Measurements from ENCODE around the gene SLC39A11.
"Not testable (repeated sequence)": the region's sequence is repeated elsewhere in the genome, so short reads cannot be mapped to it uniquely, and the experiment has no call there.

The SLC39A11 gene, protein sequence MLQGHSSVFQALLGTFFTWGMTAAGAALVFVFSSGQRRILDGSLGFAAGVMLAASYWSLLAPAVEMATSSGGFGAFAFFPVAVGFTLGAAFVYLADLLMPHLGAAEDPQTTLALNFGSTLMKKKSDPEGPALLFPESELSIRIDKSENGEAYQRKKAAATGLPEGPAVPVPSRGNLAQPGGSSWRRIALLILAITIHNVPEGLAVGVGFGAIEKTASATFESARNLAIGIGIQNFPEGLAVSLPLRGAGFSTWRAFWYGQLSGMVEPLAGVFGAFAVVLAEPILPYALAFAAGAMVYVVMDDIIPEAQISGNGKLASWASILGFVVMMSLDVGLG

DNA sequence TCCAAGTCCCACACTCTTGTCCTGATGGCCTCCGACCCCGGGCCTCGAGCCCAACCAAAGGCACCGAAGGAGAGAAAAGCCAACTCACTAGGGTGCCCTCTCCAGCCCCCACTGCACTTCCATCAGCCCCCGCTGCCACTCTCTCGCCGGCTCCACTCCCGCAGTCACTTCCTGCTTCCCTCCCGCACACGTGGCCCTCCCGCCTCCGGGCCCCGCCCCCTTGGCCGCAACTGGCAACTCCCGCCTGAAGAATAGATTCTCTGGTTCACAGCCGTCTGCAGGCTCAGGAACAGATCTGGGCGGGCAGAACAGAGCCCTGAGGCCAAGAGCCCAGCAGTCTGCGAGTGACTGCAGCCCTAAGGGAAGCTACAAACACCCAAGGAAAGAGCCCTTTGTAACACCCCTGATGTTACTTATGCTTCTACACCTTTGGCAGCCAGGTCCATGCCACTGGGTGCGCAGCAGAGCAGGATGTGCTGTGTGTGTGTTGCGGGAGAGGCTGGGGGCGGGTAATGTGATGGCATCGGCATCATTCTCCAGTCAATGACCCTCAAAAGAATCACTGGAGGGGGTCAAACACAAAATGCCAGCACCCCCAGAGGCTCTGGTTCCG lies at the start of gene SLC39A11:
TSS of gene SLC39A11 (minus strand) at position 166 of the 613 bp plus-strand sequence. CDS start 3,924 bp downstream, outside the sequence.
- no peaks in the 10 kb centered on the region for H3K9me3 ChIP-seq (ENCODE audit: control insufficient read depth, insufficient read depth, low read length)
- H3K27me3 ChIP-seq (ENCODE audit: control insufficient read depth, insufficient read depth, low read length) = no peaks in the 10 kb centered on the region
- H3K9ac ChIP-seq (ENCODE audit: low read depth, low read length) = no peak within 1 kb of the TSS
- no peak within 1 kb of the TSS for H3K27ac ChIP-seq (ENCODE audit: low read depth, low read length)
- H3K4me3 ChIP-seq (ENCODE audit: low read depth, low read length) = peak within 1 kb of the TSS; percentile 70
- H3K36me3 ChIP-seq (ENCODE audit: control insufficient read depth, insufficient read depth, low read length) = no peaks in the 10 kb centered on the region
- H3K4me1 ChIP-seq (ENCODE audit: control insufficient read depth, insufficient read depth, low read length) = peaks cover 19% of the 10 kb centered on the region

DNA sequence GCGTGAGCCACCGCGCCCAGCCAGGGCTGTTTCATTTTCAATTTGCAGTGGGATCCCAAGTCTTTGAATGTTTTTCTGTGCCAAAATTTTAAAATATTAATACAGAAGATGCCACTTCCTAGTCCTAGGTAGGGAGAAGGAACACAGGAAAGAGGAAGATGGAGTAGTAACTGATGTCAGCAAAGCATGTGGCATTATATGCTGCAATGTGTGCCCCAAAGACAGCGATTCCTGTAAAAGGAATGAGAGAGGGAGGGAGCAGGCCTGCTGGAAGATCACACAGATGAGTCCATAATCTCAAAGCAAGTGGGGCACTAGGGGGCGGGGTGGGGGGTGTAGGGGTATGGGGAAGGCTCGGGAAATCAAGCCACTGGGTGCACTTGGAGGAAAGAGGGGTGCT lies 48.9 kb upstream of the SLC39A11 start:
- Histone ChIP-seq H3K27ac (ENCODE audit: low read depth, low read length) (no peak overlapping the region), H3K27me3 (ENCODE audit: control insufficient read depth, insufficient read depth, low read length) (no peaks in the 10 kb centered on the region), H3K9ac (ENCODE audit: low read depth, low read length) (no peak overlapping the region), H3K4me3 (ENCODE audit: low read depth, low read length) (no peak overlapping the region), H3K4me1 (ENCODE audit: control insufficient read depth, insufficient read depth, low read length) (no peaks in the 10 kb centered on the region), H3K9me3 (ENCODE audit: control insufficient read depth, insufficient read depth, low read length) (no peaks in the 10 kb centered on the region; the same call in 1 of the 2 replicates), H3K36me3 (ENCODE audit: control insufficient read depth, insufficient read depth, low read length) (no peaks in the 10 kb centered on the region)

DNA sequence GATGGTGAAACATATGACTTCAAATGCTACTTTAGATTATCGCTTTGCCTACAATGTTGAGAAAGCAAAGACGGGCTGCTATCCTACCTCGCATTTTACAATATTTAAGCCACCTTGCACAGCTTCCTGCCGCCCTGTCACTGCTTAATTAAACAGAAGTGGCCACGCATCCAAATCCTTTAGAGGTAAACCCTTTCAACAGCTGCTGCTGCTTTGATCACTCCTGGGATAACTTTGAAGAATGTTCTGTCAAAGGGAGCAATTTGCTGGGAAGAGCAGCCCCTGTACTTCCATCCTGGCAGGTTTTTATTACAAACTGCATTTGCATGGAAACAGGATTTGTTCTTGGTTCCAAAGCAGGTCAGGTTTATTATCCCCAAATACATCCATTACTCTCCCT lies 48.1 kb upstream of the SLC39A11 start:
- no peak overlapping the region for H3K27ac ChIP-seq (ENCODE audit: low read depth, low read length)
- H3K9ac ChIP-seq (ENCODE audit: low read depth, low read length) = no peak overlapping the region
- no peaks in the 10 kb centered on the region for H3K36me3 ChIP-seq (ENCODE audit: control insufficient read depth, insufficient read depth, low read length)
- H3K27me3 ChIP-seq (ENCODE audit: control insufficient read depth, insufficient read depth, low read length) = no peaks in the 10 kb centered on the region
- H3K4me3 ChIP-seq (ENCODE audit: low read depth, low read length) = no peak overlapping the region
- H3K4me1 ChIP-seq (ENCODE audit: control insufficient read depth, insufficient read depth, low read length) = no peaks in the 10 kb centered on the region
- H3K9me3 ChIP-seq (ENCODE audit: control insufficient read depth, insufficient read depth, low read length) = no peaks in the 10 kb centered on the region; the same call in 1 of the 2 replicates

DNA sequence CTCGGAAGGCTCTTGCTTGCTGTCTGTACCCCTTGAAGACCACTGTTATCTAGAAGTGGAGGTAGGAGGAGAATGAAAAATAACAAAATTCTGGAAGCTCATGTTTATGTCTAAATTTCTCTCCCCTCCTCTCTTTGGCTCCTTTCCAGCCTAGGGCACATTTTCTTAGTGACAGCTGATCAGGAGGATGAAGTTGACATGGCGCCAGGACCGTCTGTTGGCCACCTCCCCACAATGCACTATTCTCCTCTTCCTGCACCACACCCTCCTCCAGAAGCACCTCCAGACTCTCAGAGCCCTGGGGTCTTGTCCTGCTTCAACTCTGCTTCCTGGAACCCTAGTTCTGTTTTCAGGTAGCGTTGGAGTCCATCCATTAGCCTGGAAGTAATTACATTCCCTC lies 46.8 kb upstream of the SLC39A11 start:
- H3K27me3 ChIP-seq (ENCODE audit: control insufficient read depth, insufficient read depth, low read length) = no peaks in the 10 kb centered on the region
- H3K4me3 ChIP-seq (ENCODE audit: low read depth, low read length) = no peak overlapping the region
- no peaks in the 10 kb centered on the region for H3K36me3 ChIP-seq (ENCODE audit: control insufficient read depth, insufficient read depth, low read length)
- no peaks in the 10 kb centered on the region for H3K9me3 ChIP-seq (ENCODE audit: control insufficient read depth, insufficient read depth, low read length)
- no peaks in the 10 kb centered on the region for H3K4me1 ChIP-seq (ENCODE audit: control insufficient read depth, insufficient read depth, low read length)
- no peak overlapping the region for H3K27ac ChIP-seq (ENCODE audit: low read depth, low read length)
- no peak overlapping the region for H3K9ac ChIP-seq (ENCODE audit: low read depth, low read length)

DNA sequence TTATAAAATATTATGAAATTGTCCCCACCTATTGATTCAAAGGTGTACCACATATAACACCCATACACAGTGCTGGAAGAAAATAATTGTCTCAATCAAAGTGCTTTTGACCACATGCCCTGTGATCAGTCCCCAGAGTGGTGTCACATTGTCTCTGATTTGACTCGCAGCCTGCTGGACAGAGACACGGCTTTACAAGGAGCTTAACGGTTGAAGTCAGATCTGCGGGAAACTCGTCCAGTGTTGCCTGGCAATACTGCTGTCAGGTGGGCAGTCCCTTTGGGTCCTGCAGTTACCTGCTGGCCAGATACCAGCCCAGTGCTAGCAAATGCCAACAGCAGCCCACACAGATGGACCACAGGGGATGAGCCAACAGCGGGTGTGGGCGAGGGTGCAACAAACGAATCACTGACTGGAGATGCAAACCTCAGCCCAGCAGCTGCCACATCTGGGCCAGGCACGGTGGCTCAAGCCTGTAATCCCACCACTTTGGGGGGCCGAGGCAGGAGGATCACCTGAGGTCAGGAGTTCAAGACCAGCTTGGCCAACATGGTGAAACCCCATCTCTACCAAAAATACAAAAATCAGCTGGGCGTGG lies 46.2 kb upstream of the SLC39A11 start:
- Histone ChIP-seq H3K27me3 (ENCODE audit: control insufficient read depth, insufficient read depth, low read length) (no peaks in the 10 kb centered on the region), H3K4me3 (ENCODE audit: low read depth, low read length) (no peak overlapping the region), H3K9ac (ENCODE audit: low read depth, low read length) (no peak overlapping the region), H3K27ac (ENCODE audit: low read depth, low read length) (no peak overlapping the region), H3K9me3 (ENCODE audit: control insufficient read depth, insufficient read depth, low read length) (no peaks in the 10 kb centered on the region), H3K36me3 (ENCODE audit: control insufficient read depth, insufficient read depth, low read length) (no peaks in the 10 kb centered on the region), H3K4me1 (ENCODE audit: control insufficient read depth, insufficient read depth, low read length) (no peaks in the 10 kb centered on the region)

DNA sequence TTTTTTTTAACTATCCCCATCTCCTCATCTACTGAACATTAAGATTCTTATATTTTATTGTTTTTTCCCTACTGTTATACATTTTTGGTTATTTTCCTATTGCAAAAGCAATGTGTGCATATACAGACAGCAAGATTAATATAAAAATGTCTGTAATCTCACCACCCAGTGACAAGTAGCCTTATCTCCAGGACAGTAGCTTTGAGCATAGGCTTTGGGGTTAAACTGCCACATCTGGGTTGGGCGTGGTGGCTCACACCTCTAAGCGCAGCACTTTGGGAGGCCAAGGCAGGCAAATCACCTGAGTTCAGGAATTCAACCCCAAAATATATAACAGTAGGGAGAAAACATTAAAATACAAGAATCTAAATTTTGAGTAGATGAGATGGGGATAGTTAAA lies 44.9 kb upstream of the SLC39A11 start:
- Histone ChIP-seq H3K9ac (ENCODE audit: low read depth, low read length) (no peak overlapping the region), H3K27ac (ENCODE audit: low read depth, low read length) (no peak overlapping the region), H3K27me3 (ENCODE audit: control insufficient read depth, insufficient read depth, low read length) (no peaks in the 10 kb centered on the region), H3K9me3 (ENCODE audit: control insufficient read depth, insufficient read depth, low read length) (no peaks in the 10 kb centered on the region), H3K4me1 (ENCODE audit: control insufficient read depth, insufficient read depth, low read length) (peaks cover 5% of the 10 kb centered on the region; the same call in 1 of the 2 replicates), H3K4me3 (ENCODE audit: low read depth, low read length) (no peak overlapping the region), H3K36me3 (ENCODE audit: control insufficient read depth, insufficient read depth, low read length) (no peaks in the 10 kb centered on the region)

DNA sequence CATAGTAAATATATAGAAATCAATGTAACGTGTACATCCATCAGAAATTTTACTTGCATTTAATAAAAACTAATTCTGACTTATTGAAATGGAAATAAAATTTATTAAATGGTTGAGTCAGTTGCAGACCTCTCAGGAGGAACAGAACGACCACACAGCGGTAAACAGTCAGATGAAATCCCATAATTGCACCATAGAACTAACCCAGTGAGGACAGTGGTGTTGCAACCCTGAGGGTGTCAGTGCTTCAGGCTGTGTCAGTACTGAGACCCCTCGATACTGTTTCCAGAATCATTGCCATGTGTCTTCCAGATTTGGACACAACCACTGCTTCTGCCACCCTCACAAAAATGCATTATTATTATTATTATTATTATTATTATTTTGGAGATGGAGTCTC lies 43.3 kb upstream of the SLC39A11 start:
- Histone ChIP-seq H3K4me3 (ENCODE audit: low read depth, low read length) (no peak overlapping the region), H3K36me3 (ENCODE audit: control insufficient read depth, insufficient read depth, low read length) (no peaks in the 10 kb centered on the region), H3K9ac (ENCODE audit: low read depth, low read length) (no peak overlapping the region), H3K27me3 (ENCODE audit: control insufficient read depth, insufficient read depth, low read length) (no peaks in the 10 kb centered on the region), H3K27ac (ENCODE audit: low read depth, low read length) (no peak overlapping the region), H3K9me3 (ENCODE audit: control insufficient read depth, insufficient read depth, low read length) (no peaks in the 10 kb centered on the region), H3K4me1 (ENCODE audit: control insufficient read depth, insufficient read depth, low read length) (peaks cover 13% of the 10 kb centered on the region)

DNA sequence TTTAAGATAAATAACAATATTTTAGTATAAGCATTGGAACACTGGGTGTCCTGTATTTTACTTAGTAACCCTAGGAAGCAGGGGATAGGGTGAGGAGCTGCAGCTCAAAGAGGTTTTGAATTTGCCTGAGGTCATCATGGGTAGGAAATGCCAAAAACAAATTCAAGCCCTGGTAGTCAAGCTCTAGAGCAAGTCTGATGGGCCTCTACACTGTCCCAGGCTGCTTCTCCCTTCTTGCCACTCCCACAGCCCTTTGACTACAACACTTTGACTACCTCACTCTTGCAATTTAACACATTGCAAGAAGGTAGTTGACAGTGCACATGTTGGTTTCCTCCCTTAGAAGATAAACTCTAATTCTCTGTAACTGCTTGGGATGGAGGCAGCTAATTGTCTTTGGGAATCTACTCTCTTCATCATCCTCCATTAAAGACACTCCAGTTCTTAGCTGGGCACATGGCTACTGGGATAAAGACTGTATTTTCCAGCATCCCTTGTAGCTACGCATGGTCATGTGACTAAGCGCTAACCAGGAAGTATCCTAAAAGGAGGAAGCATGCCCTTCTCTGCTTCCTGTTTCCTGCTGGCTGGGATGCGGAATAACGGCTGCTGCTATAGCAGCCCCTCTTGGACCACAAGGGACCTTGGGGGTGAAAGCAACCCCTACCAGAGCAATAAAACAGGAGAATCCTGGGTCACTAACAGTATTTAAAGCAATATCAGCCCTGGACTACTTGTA lies 41.6 kb upstream of the SLC39A11 start:
- Histone ChIP-seq H3K4me1 (ENCODE audit: control insufficient read depth, insufficient read depth, low read length) (peaks cover 13% of the 10 kb centered on the region), H3K27ac (ENCODE audit: low read depth, low read length) (no peak overlapping the region), H3K9me3 (ENCODE audit: control insufficient read depth, insufficient read depth, low read length) (no peaks in the 10 kb centered on the region), H3K4me3 (ENCODE audit: low read depth, low read length) (no peak overlapping the region), H3K9ac (ENCODE audit: low read depth, low read length) (no peak overlapping the region), H3K27me3 (ENCODE audit: control insufficient read depth, insufficient read depth, low read length) (no peaks in the 10 kb centered on the region), H3K36me3 (ENCODE audit: control insufficient read depth, insufficient read depth, low read length) (no peaks in the 10 kb centered on the region)

DNA sequence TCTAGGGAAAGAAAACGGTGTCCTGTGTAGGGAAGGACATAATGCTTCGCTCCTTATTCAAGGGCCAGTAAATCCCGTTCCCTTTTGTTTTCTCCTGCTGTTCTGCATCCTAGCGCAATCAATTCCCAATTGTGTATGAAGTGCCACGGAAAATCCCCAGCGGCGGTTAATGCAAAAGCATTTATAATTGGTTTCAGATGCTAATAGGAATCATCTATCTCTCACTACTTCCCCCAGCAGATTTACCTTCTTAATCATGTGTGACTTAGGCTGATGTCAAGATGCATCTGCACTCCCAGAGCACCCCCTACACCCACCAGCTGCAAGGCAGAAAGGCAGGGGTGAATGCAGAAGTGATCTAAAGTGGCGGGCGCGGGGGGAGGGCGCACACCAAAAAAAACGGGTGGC lies 39.6 kb upstream of the SLC39A11 start:
- H3K27me3 ChIP-seq (ENCODE audit: control insufficient read depth, insufficient read depth, low read length) = no peaks in the 10 kb centered on the region
- no peaks in the 10 kb centered on the region for H3K36me3 ChIP-seq (ENCODE audit: control insufficient read depth, insufficient read depth, low read length)
- H3K27ac ChIP-seq (ENCODE audit: low read depth, low read length) = peak overlapping the region; percentile 37
- no peak overlapping the region for H3K4me3 ChIP-seq (ENCODE audit: low read depth, low read length)
- no peak overlapping the region for H3K9ac ChIP-seq (ENCODE audit: low read depth, low read length)
- no peaks in the 10 kb centered on the region for H3K9me3 ChIP-seq (ENCODE audit: control insufficient read depth, insufficient read depth, low read length)
- H3K4me1 ChIP-seq (ENCODE audit: control insufficient read depth, insufficient read depth, low read length) = peaks cover 13% of the 10 kb centered on the region

DNA sequence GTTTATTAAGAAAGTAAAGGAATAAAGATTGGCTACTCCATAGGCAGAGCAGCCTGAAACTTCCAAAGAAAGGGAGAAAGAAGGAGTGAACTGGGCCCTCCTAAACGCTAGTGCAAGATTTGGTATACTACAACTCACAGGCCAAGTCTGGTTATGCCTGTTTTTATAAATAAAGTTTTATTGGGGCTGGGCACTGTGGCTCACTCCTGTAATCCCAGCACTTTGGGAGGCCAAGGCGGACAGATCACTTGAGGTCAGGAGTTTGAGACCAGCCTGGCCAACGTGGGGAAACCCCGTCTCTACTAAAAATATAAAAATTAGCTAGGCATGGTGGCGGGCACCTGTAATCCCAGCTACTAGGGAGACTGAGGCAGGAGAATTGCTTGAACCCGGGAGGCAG lies 39.0 kb upstream of the SLC39A11 start:
- not testable (repeated sequence) for H3K27ac ChIP-seq (ENCODE audit: low read depth, low read length); H3K9ac ChIP-seq (ENCODE audit: low read depth, low read length); H3K4me3 ChIP-seq (ENCODE audit: low read depth, low read length); H3K36me3 ChIP-seq (ENCODE audit: control insufficient read depth, insufficient read depth, low read length); H3K9me3 ChIP-seq (ENCODE audit: control insufficient read depth, insufficient read depth, low read length); H3K27me3 ChIP-seq (ENCODE audit: control insufficient read depth, insufficient read depth, low read length)
- peaks cover 13% of the 10 kb centered on the region for H3K4me1 ChIP-seq (ENCODE audit: control insufficient read depth, insufficient read depth, low read length)

DNA sequence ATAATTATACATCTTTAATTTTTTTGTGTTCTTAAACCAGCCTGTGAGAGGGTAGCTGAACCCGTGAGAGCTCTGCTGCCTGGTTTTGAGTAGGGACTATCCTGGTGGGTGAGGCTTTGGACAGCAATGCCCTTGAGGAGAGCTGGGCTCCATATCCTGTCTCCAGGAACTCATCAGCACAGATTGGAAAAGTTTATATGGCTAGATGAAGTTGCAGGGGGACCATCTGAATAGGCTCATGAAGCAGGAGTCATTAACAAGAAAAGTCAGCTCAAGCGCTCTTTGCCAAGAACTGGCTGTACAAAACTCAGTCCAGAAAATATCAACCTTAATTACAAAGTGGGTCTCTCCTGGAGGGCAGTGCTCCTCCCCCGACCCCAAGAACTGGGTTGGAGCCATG lies 38.5 kb upstream of the SLC39A11 start:
- H3K4me1 ChIP-seq (ENCODE audit: control insufficient read depth, insufficient read depth, low read length) = peaks cover 13% of the 10 kb centered on the region
- H3K27ac ChIP-seq (ENCODE audit: low read depth, low read length) = no peak overlapping the region
- H3K4me3 ChIP-seq (ENCODE audit: low read depth, low read length) = no peak overlapping the region
- no peaks in the 10 kb centered on the region for H3K9me3 ChIP-seq (ENCODE audit: control insufficient read depth, insufficient read depth, low read length)
- H3K9ac ChIP-seq (ENCODE audit: low read depth, low read length) = no peak overlapping the region
- no peaks in the 10 kb centered on the region for H3K36me3 ChIP-seq (ENCODE audit: control insufficient read depth, insufficient read depth, low read length)
- H3K27me3 ChIP-seq (ENCODE audit: control insufficient read depth, insufficient read depth, low read length) = no peaks in the 10 kb centered on the region

Measured in HUES48 (cell line).